ENCODE measurements around the gene NYAP2. TPM values are rescaled to one million over a fixed set of nuclear protein-coding genes. Genes with fewer than 3 reads are reported as not detected.

The NYAP2 gene
- total and polyA plus RNA-seq, 2 donors (not counting 1 experiment from before 2014, with no cell fraction given): not detected

- Histone ChIP-seq H3K4me3 (replicated peaks in 1 of 4; ENCODE audit: control extremely low read depth in 1 of 4, insufficient read depth in 1 of 4, low read depth in 3 of 4, low read length in 4 of 4) (no peak overlapping the region), H3K27me3 (ENCODE audit: control insufficient read depth, insufficient read depth, low read length) (no peaks in the 10 kb centered on the region), H3K4me2 (ENCODE audit: extremely low read depth, insufficient read depth, low read length) (no peak overlapping the region), H3K4me1 (ENCODE audit: control insufficient read depth, extremely low read depth, insufficient read depth, low read length) (no peaks in the 10 kb centered on the region), H3K9ac (ENCODE audit: insufficient read depth, low read length) (no peak overlapping the region), H4K20me1 (ENCODE audit: control insufficient read depth, extremely low read depth, insufficient read depth, low read length) (no peaks in the 10 kb centered on the region), H3K9me3 (ENCODE audit: control insufficient read depth, insufficient read depth, low read depth, low read length) (no peaks in the 10 kb centered on the region), H3K36me3 (ENCODE audit: control insufficient read depth, insufficient read depth, low read length) (no peaks in the 10 kb centered on the region), H3K79me2 (ENCODE audit: control insufficient read depth, insufficient read depth, low read length) (no peaks in the 10 kb centered on the region), H3K27ac (ENCODE audit: insufficient read depth, low read length) (no peak overlapping the region), H2AFZ (ENCODE audit: low read length) (no peak overlapping the region)
- TF ChIP-seq EZH2 (IDR thresholded peaks at IDR 0.05; ENCODE audit: low read length, missing control alignments): no peak
- TF ChIP-seq, protein P1, sequence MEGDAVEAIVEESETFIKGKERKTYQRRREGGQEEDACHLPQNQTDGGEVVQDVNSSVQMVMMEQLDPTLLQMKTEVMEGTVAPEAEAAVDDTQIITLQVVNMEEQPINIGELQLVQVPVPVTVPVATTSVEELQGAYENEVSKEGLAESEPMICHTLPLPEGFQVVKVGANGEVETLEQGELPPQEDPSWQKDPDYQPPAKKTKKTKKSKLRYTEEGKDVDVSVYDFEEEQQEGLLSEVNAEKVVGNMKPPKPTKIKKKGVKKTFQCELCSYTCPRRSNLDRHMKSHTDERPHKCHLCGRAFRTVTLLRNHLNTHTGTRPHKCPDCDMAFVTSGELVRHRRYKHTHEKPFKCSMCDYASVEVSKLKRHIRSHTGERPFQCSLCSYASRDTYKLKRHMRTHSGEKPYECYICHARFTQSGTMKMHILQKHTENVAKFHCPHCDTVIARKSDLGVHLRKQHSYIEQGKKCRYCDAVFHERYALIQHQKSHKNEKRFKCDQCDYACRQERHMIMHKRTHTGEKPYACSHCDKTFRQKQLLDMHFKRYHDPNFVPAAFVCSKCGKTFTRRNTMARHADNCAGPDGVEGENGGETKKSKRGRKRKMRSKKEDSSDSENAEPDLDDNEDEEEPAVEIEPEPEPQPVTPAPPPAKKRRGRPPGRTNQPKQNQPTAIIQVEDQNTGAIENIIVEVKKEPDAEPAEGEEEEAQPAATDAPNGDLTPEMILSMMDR (conservative IDR thresholded peaks at IDR 0.05 in 1 of 2, IDR thresholded peaks at IDR 0.05 in 1 of 2; ENCODE audit: low read depth in 1 of 2, low read length in 2 of 2): no peak
- DNase-seq (ENCODE audit: low read depth in 2 of 2): no peak
Observed at GRCh38 chr2:225581906-225582305, 182.4 kb downstream of the NYAP2 start.

GRCh38 chr2:225582355-225583116, 183.0 kb downstream of the NYAP2 start:
- Histone ChIP-seq H3K4me2 (ENCODE audit: extremely low read depth, insufficient read depth, low read length) (no peak overlapping the region), H3K27ac (ENCODE audit: insufficient read depth, low read length) (no peak overlapping the region), H3K27me3 (ENCODE audit: control insufficient read depth, insufficient read depth, low read length) (no peaks in the 10 kb centered on the region), H3K9ac (ENCODE audit: insufficient read depth, low read length) (no peak overlapping the region), H3K79me2 (ENCODE audit: control insufficient read depth, insufficient read depth, low read length) (no peaks in the 10 kb centered on the region), H3K4me1 (ENCODE audit: control insufficient read depth, extremely low read depth, insufficient read depth, low read length) (no peaks in the 10 kb centered on the region), H2AFZ (ENCODE audit: low read length) (no peak overlapping the region), H3K36me3 (ENCODE audit: control insufficient read depth, insufficient read depth, low read length) (no peaks in the 10 kb centered on the region), H4K20me1 (ENCODE audit: control insufficient read depth, extremely low read depth, insufficient read depth, low read length) (no peaks in the 10 kb centered on the region), H3K4me3 (replicated peaks in 1 of 4; ENCODE audit: control extremely low read depth in 1 of 4, insufficient read depth in 1 of 4, low read depth in 3 of 4, low read length in 4 of 4) (no peak overlapping the region), H3K9me3 (ENCODE audit: control insufficient read depth, insufficient read depth, low read depth, low read length) (no peaks in the 10 kb centered on the region)
- DNase-seq (ENCODE audit: low read depth in 2 of 2): no peak
- no peak for TF ChIP-seq EZH2 (IDR thresholded peaks at IDR 0.05; ENCODE audit: low read length, missing control alignments)
- TF ChIP-seq, protein P1 (conservative IDR thresholded peaks at IDR 0.05 in 1 of 2, IDR thresholded peaks at IDR 0.05 in 1 of 2; ENCODE audit: low read depth in 1 of 2, low read length in 2 of 2): no peak

GRCh38 chr2:225584796-225585195, 185.3 kb downstream of the NYAP2 start:
- Histone ChIP-seq H3K4me1 (ENCODE audit: control insufficient read depth, extremely low read depth, insufficient read depth, low read length) (no peaks in the 10 kb centered on the region), H3K79me2 (ENCODE audit: control insufficient read depth, insufficient read depth, low read length) (no peaks in the 10 kb centered on the region), H4K20me1 (ENCODE audit: control insufficient read depth, extremely low read depth, insufficient read depth, low read length) (no peaks in the 10 kb centered on the region), H3K27me3 (ENCODE audit: control insufficient read depth, insufficient read depth, low read length) (no peaks in the 10 kb centered on the region), H3K9me3 (ENCODE audit: control insufficient read depth, insufficient read depth, low read depth, low read length) (no peaks in the 10 kb centered on the region), H3K9ac (ENCODE audit: insufficient read depth, low read length) (no peak overlapping the region), H3K4me2 (ENCODE audit: extremely low read depth, insufficient read depth, low read length) (no peak overlapping the region), H3K27ac (ENCODE audit: insufficient read depth, low read length) (no peak overlapping the region), H3K36me3 (ENCODE audit: control insufficient read depth, insufficient read depth, low read length) (no peaks in the 10 kb centered on the region), H2AFZ (ENCODE audit: low read length) (no peak overlapping the region), H3K4me3 (replicated peaks in 1 of 4; ENCODE audit: control extremely low read depth in 1 of 4, insufficient read depth in 1 of 4, low read depth in 3 of 4, low read length in 4 of 4) (no peak overlapping the region)
- no peak for DNase-seq (ENCODE audit: low read depth in 2 of 2)
- TF ChIP-seq EZH2 (IDR thresholded peaks at IDR 0.05; ENCODE audit: low read length, missing control alignments): no peak
- TF ChIP-seq, protein P1 (conservative IDR thresholded peaks at IDR 0.05 in 1 of 2, IDR thresholded peaks at IDR 0.05 in 1 of 2; ENCODE audit: low read depth in 1 of 2, low read length in 2 of 2): no peak
